ENCODE measurements around the gene LMO7. TPM values are rescaled to one million over a fixed set of nuclear protein-coding genes. Genes with fewer than 3 reads are reported as not detected.
"Not testable (repeated sequence)": the region's sequence is repeated elsewhere in the genome, so short reads cannot be mapped to it uniquely, and the experiment has no call there.

Gene LMO7
- total and polyA plus RNA-seq, 3 donors from 2014 or later, result 39.1 to 132 (median 111) TPM

GRCh38 chr13:75723901-75724300 lies 87.8 kb downstream of the LMO7 start:
- Histone ChIP-seq H3K9me3 (no peaks in the 10 kb centered on the region), H3K27me3 (no peaks in the 10 kb centered on the region), H3K4me3 (no peak overlapping the region), H3K27ac (no peak overlapping the region), H3K4me1 (no peaks in the 10 kb centered on the region), H3K36me3 (ENCODE audit: low read depth, missing control alignments) (no peaks in the 10 kb centered on the region)
- no peak for DNase-seq
- intact Hi-C loops (cut with DNase I; ENCODE audit: low total_unique reads), result no loop called here
- TF ChIP-seq CTCF (IDR thresholded peaks at IDR 0.05) (no peak), POLR2A (IDR thresholded peaks at IDR 0.05) (no peak)

GRCh38 chr13:75724752-75725517 lies 88.8 kb downstream of the LMO7 start:
- no peak for TF ChIP-seq POLR2A (IDR thresholded peaks at IDR 0.05)
- no peak for TF ChIP-seq CTCF (IDR thresholded peaks at IDR 0.05)
- H3K9me3 ChIP-seq, result no peaks in the 10 kb centered on the region
- no peaks in the 10 kb centered on the region for H3K27me3 ChIP-seq
- WGBS, 2 donors, result 74 to 77% methylated on average over 3 of the region's 3 CpGs
- H3K4me1 ChIP-seq, result no peaks in the 10 kb centered on the region
- H3K27ac ChIP-seq, result no peak overlapping the region
- no peak for DNase-seq
- H3K4me3 ChIP-seq, result no peak overlapping the region
- intact Hi-C loops (cut with DNase I; ENCODE audit: low total_unique reads), result no loop called here
- H3K36me3 ChIP-seq (ENCODE audit: low read depth, missing control alignments), result no peaks in the 10 kb centered on the region

- no peak for DNase-seq
- Histone ChIP-seq H3K27ac (no peak overlapping the region), H3K27me3 (no peaks in the 10 kb centered on the region), H3K4me1 (no peaks in the 10 kb centered on the region), H3K4me3 (peak overlapping the region in 1 of 2 donors; percentile 2), H3K9me3 (no peaks in the 10 kb centered on the region), H3K36me3 (ENCODE audit: low read depth, missing control alignments) (no peaks in the 10 kb centered on the region)
- TF ChIP-seq POLR2A (IDR thresholded peaks at IDR 0.05) (no peak), CTCF (IDR thresholded peaks at IDR 0.05) (no peak)
- intact Hi-C loops (cut with DNase I; ENCODE audit: low total_unique reads), result no loop called here
These were observed 89.6 kb downstream of the LMO7 start for GRCh38 chr13:75725736-75726135.

- H3K36me3 ChIP-seq (ENCODE audit: low read depth, missing control alignments), result no peaks in the 10 kb centered on the region
These were observed 90.2 kb downstream of the LMO7 start for GRCh38 chr13:75726306-75726705.

GRCh38 chr13:75733113-75733512 lies 97.0 kb downstream of the LMO7 start:
- intact Hi-C loops (cut with DNase I; ENCODE audit: low total_unique reads); H3K27ac ChIP-seq; H3K4me1 ChIP-seq; H3K27me3 ChIP-seq; H3K4me3 ChIP-seq; H3K9me3 ChIP-seq; DNase-seq; H3K36me3 ChIP-seq (ENCODE audit: low read depth, missing control alignments): not testable (repeated sequence)
- 91 to 100% methylated on average over 2 to 11 of the region's 11 CpGs for WGBS, 2 donors

More at GRCh38 chr13:75726306-75726705, 90.2 kb downstream of the LMO7 start:
- no peak for TF ChIP-seq CTCF (IDR thresholded peaks at IDR 0.05)
- no peak for TF ChIP-seq POLR2A (IDR thresholded peaks at IDR 0.05)
- 82 to 86% methylated on average over 2 of the region's 2 CpGs for WGBS, 2 donors
- Histone ChIP-seq H3K9me3 (no peaks in the 10 kb centered on the region), H3K27ac (no peak overlapping the region), H3K4me1 (no peaks in the 10 kb centered on the region), H3K27me3 (no peaks in the 10 kb centered on the region), H3K4me3 (no peak overlapping the region)
- no peak for DNase-seq
- intact Hi-C loops (cut with DNase I; ENCODE audit: low total_unique reads), result no loop called here

All from testis (tissue), 3 donors.